GM10248 (cell line): ENCODE data around the gene PRELID2.
"Not testable (repeated sequence)": the region's sequence is repeated elsewhere in the genome, so short reads cannot be mapped to it uniquely, and the experiment has no call there.

Experiments
- CTCF ChIA-PET: fragments of 300-600 bp; sonication (Branson Sonifier 250); formaldehyde crosslinking; extraction: SDS; loops from one replicate; lab custom pipeline; 2021; ENCODE audit warnings: antibody characterized with exemption; lab: Yijun Ruan, JAX
- POLR2A ChIA-PET: fragments of 350-650 bp; sonication (Branson Sonifier 250); formaldehyde crosslinking; extraction: SDS; loops from one replicate; lab custom pipeline; 2020; ENCODE audit warnings: antibody characterized with exemption; lab: Yijun Ruan, JAX
- DNase-seq: peaks from one replicate; pipeline ENCODE4 v3.0.0; 2012; ENCODE audit errors: extremely low spot score
- TF ChIP-seq, protein P1 (sequence below): IDR thresholded peaks from 2 replicates; pipeline ENCODE4 v1.5.1; 2012; ENCODE audit warnings: mild to moderate bottlenecking, low read depth; ENCODE audit errors: extremely low read depth, missing control alignments, control extremely low read depth

Gene PRELID2

GRCh38 chr5:145834917-145835847 lies at the start of gene PRELID2:
PRELID2 (minus strand) TSS chr5:145835342; CDS start chr5:145835251, 91 bp downstream.
- peak; percentile 71 for DNase-seq
- CTCF ChIA-PET = interaction anchor here (0.7 to 2.2 kb wide), 6 partner anchors 9 to 1631 kb away, joined by 3 to 11 read pairs (median 3); no protein-coding TSS in a partner anchor
- TF ChIP-seq, protein P1, sequence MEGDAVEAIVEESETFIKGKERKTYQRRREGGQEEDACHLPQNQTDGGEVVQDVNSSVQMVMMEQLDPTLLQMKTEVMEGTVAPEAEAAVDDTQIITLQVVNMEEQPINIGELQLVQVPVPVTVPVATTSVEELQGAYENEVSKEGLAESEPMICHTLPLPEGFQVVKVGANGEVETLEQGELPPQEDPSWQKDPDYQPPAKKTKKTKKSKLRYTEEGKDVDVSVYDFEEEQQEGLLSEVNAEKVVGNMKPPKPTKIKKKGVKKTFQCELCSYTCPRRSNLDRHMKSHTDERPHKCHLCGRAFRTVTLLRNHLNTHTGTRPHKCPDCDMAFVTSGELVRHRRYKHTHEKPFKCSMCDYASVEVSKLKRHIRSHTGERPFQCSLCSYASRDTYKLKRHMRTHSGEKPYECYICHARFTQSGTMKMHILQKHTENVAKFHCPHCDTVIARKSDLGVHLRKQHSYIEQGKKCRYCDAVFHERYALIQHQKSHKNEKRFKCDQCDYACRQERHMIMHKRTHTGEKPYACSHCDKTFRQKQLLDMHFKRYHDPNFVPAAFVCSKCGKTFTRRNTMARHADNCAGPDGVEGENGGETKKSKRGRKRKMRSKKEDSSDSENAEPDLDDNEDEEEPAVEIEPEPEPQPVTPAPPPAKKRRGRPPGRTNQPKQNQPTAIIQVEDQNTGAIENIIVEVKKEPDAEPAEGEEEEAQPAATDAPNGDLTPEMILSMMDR = peak; percentile 9
- POLR2A ChIA-PET = no interaction called here

DNA sequence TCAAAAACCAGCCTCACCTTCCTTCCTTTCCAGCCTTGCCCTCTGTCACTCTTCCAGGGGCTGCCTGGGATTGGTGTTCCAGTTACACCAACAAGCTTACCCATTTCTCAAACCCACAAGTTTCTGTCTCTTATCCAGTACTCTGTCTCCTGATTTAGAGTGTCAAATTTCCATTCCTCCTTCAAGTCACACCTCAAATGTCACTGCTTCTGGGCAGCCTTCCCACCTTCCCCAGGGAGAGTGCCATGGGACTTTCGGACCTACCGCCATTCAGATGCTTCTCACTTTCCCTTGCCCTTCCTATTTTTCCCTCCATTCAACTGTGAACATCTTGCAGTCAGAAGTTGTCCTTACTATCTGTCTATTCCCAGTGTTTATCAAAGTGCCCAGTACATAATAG lies 39.6 kb upstream of the PRELID2 start:
- POLR2A ChIA-PET = no interaction called here
- TF ChIP-seq, protein P1 = no peak
- CTCF ChIA-PET = no interaction called here
- no peak for DNase-seq

GRCh38 chr5:145872914-145873313 lies 37.8 kb upstream of the PRELID2 start, which contains the start of gene GRXCR2:
GRXCR2 (minus strand) TSS chr5:145873014; CDS start chr5:145872968, 46 bp downstream.
- ChIA-PET CTCF (no interaction called here), POLR2A (no interaction called here)
- DNase-seq = no peak
- TF ChIP-seq, protein P1 = no peak

GRCh38 chr5:145872486-145872885 lies 37.3 kb upstream of the PRELID2 start:
- ChIA-PET CTCF (no interaction called here), POLR2A (no interaction called here)
- TF ChIP-seq, protein P1 = no peak
- DNase-seq = no peak

- POLR2A ChIA-PET = no interaction called here
- DNase-seq = no peak
- TF ChIP-seq, protein P1 = no peak
- CTCF ChIA-PET = no interaction called here
Observed at GRCh38 chr5:145869753-145870152, 34.6 kb upstream of the PRELID2 start.

- CTCF ChIA-PET = no interaction called here
- TF ChIP-seq, protein P1 = no peak
- POLR2A ChIA-PET = no interaction called here
- no peak for DNase-seq
Observed at GRCh38 chr5:145867806-145868205, 32.7 kb upstream of the PRELID2 start.

GRCh38 chr5:145864432-145864831 lies 29.3 kb upstream of the PRELID2 start:
- DNase-seq, POLR2A ChIA-PET, CTCF ChIA-PET: not testable (repeated sequence)
